Measurements from ENCODE around the gene RAET1L. TPM values are rescaled to one million over a fixed set of nuclear protein-coding genes. Genes with fewer than 3 reads are reported as not detected.

Gene RAET1L
- total and polyA plus RNA-seq, 2 of the 4 experiments (the other 2 are of a cell fraction): not detected

DNA sequence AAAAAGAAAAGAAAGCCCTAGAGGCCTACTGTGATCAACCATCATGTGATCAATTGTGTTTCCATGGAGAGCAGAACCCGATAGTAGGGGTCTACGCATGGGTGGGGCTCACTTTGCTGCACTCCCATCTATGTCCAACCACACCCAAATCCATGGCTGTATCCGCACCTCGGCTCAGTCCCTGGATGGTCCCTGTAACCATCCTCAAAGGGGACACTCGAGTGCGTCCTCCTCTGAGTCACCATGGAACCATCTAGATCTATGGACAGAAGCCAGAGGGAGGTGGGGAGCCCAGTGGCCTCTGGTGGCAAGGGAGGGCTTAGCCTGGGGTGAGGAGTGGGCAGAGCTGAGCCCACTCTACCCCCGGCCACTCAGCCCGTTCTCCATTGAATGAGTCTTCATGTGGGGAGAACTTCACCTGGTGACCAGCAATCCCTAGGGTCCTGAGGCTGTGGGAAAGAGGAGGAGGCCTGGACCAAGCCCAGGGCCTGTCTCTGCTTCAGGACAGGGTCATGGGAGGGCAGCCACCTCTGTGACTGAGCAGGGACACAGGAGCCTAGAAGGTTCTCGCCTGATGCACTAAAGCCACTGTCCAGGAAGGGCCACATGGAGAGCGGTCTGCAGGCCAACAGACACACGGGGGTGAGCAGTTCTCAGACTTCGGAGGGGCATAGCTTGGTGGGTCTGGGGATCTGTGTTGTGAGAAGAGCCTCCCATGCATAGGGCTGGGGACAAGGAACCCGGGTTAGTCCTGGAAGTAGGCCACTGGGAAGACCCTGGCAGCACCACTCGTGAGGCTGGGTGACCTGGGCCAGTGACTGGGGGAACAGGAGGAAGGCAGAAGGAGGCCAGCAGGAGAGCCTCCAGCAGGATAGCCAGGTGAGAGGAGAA, 19.3 kb downstream of the RAET1L start:
- no peaks in the 10 kb centered on the region for H3K36me3 ChIP-seq (ENCODE audit: control insufficient read depth, insufficient read depth, low read length)
- H3K56ac ChIP-seq (ENCODE audit: extremely low read depth, insufficient read depth, low read length): no peak overlapping the region
- TF ChIP-seq, protein P1, sequence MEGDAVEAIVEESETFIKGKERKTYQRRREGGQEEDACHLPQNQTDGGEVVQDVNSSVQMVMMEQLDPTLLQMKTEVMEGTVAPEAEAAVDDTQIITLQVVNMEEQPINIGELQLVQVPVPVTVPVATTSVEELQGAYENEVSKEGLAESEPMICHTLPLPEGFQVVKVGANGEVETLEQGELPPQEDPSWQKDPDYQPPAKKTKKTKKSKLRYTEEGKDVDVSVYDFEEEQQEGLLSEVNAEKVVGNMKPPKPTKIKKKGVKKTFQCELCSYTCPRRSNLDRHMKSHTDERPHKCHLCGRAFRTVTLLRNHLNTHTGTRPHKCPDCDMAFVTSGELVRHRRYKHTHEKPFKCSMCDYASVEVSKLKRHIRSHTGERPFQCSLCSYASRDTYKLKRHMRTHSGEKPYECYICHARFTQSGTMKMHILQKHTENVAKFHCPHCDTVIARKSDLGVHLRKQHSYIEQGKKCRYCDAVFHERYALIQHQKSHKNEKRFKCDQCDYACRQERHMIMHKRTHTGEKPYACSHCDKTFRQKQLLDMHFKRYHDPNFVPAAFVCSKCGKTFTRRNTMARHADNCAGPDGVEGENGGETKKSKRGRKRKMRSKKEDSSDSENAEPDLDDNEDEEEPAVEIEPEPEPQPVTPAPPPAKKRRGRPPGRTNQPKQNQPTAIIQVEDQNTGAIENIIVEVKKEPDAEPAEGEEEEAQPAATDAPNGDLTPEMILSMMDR (conservative IDR thresholded peaks at IDR 0.05; ENCODE audit: low read depth, low read length): no peak
- no peak for TF ChIP-seq RCOR1 (IDR thresholded peaks at IDR 0.05; ENCODE audit: insufficient replicate concordance, low read length)
- no peak for TF ChIP-seq MAFK (IDR thresholded peaks at IDR 0.05; ENCODE audit: low read depth, low read length)
- no peak for TF ChIP-seq RAD21 (IDR thresholded peaks at IDR 0.05; ENCODE audit: low read length)
- no peak for TF ChIP-seq NFE2L2 (IDR thresholded peaks at IDR 0.05; ENCODE audit: low read depth, low read length)
- no peak for TF ChIP-seq MXI1 (IDR thresholded peaks at IDR 0.05; ENCODE audit: borderline replicate concordance, low read depth, low read length)
- no peak for TF ChIP-seq BHLHE40 (IDR thresholded peaks at IDR 0.05; ENCODE audit: low read depth, low read length)
- TF ChIP-seq, protein P2, sequence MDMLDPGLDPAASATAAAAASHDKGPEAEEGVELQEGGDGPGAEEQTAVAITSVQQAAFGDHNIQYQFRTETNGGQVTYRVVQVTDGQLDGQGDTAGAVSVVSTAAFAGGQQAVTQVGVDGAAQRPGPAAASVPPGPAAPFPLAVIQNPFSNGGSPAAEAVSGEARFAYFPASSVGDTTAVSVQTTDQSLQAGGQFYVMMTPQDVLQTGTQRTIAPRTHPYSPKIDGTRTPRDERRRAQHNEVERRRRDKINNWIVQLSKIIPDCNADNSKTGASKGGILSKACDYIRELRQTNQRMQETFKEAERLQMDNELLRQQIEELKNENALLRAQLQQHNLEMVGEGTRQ (IDR thresholded peaks at IDR 0.05; ENCODE audit: low read depth, low read length): no peak
- TF ChIP-seq, protein P3, sequence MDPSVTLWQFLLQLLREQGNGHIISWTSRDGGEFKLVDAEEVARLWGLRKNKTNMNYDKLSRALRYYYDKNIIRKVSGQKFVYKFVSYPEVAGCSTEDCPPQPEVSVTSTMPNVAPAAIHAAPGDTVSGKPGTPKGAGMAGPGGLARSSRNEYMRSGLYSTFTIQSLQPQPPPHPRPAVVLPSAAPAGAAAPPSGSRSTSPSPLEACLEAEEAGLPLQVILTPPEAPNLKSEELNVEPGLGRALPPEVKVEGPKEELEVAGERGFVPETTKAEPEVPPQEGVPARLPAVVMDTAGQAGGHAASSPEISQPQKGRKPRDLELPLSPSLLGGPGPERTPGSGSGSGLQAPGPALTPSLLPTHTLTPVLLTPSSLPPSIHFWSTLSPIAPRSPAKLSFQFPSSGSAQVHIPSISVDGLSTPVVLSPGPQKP (IDR thresholded peaks at IDR 0.05; ENCODE audit: borderline replicate concordance, low read depth, low read length): no peak
- TF ChIP-seq POLR2A (IDR thresholded peaks at IDR 0.05; ENCODE audit: low read depth, low read length): no peak
- ATAC-seq (ENCODE audit: low read depth) (no peak), DNase-seq (no peak)
- CTCF ChIA-PET: no interaction called here
- H4K20me1 ChIP-seq (ENCODE audit: insufficient read depth, low read length): no peaks in the 10 kb centered on the region
- no peak overlapping the region for H2BK120ac ChIP-seq (ENCODE audit: low read depth, low read length)
- H4K5ac ChIP-seq (ENCODE audit: low read depth, low read length): no peak overlapping the region
- no peak overlapping the region for H3K9ac ChIP-seq (ENCODE audit: low read depth, low read length)
- no peak overlapping the region for H3K27ac ChIP-seq (ENCODE audit: insufficient read depth, low read length)
- POLR2A ChIA-PET (ENCODE audit: unreplicated experiment): no interaction called here
- H3K23ac ChIP-seq (ENCODE audit: low read depth, low read length): no peak overlapping the region
- H3K14ac ChIP-seq (replicated peaks; ENCODE audit: low read depth, low read length): no peak overlapping the region
- peaks cover 2% of the 10 kb centered on the region; the same call in 1 of the 2 replicates for H3K4me1 ChIP-seq (ENCODE audit: control insufficient read depth, insufficient read depth, low read length)
- H3K4ac ChIP-seq (ENCODE audit: low read depth, low read length): no peak overlapping the region
- peak overlapping the region in 1 of 2 experiments; percentile 65; a peak in 1 of 4 replicates for H4K8ac ChIP-seq (ENCODE audit: low read depth in 2 of 2, low read length in 2 of 2)
- dilution Hi-C loops (cut with HindIII; ENCODE audit: low sequenced_read_pairs, unreplicated experiment): no loop called here
- peak overlapping the region; percentile 79; the same call in 1 of the 2 replicates for H3K4me3 ChIP-seq (ENCODE audit: insufficient read depth, low read depth, low read length)
- H2AFZ ChIP-seq (replicated peaks; ENCODE audit: low read length, poor library complexity): peak overlapping the region; percentile 96
- H2BK15ac ChIP-seq (ENCODE audit: low read depth, low read length): no peak overlapping the region
- no peak overlapping the region for H2AK9ac ChIP-seq (replicated peaks; ENCODE audit: low read depth, low read length, poor library complexity)
- H3K18ac ChIP-seq (ENCODE audit: low read depth, low read length): no peak overlapping the region
- in situ Hi-C loops (cut with MboI; ENCODE audit: low sequenced_read_pairs): loop anchor here (5.0 kb wide), 1 partner anchor 69 kb away; no protein-coding TSS in a partner anchor
- H2BK20ac ChIP-seq (ENCODE audit: low read depth, low read length): no peak overlapping the region
- H4K91ac ChIP-seq (ENCODE audit: insufficient read depth, low read depth, low read length): no peak overlapping the region
- H3K9me1 ChIP-seq (ENCODE audit: insufficient read depth, low read length): no peaks in the 10 kb centered on the region
- H3K27me3 ChIP-seq (ENCODE audit: control insufficient read depth, insufficient read depth, low read length): peaks cover 54% of the 10 kb centered on the region
- H2BK5ac ChIP-seq (ENCODE audit: low read depth, low read length, poor library complexity, severe bottlenecking): no peak overlapping the region
- no peak overlapping the region for H2AK5ac ChIP-seq (ENCODE audit: low read depth, low read length)
- BruUV-seq (replicated peaks): no TSS peak
- no peaks in the 10 kb centered on the region for H3K79me1 ChIP-seq (ENCODE audit: low read depth in 1 of 2, low read length in 2 of 2)
- WGBS, 2 experiments (ENCODE audit: extremely low coverage in 2 of 2, insufficient read length in 1 of 2): 64% methylated on average over 5 of the region's 14 CpGs; no CpG with 5 or more reads in 1 of the 2 experiments
- peak overlapping the region; percentile 89 for H3K4me2 ChIP-seq (ENCODE audit: low read depth, low read length)
- H3K9me3 ChIP-seq (ENCODE audit: control insufficient read depth, insufficient read depth, low read length): peaks cover 2% of the 10 kb centered on the region; the same call in 1 of the 2 replicates
- intact Hi-C loops (cut with micrococcal nuclease): no loop called here

Data from IMR-90 (cell line).